ENCODE measurements around the gene PEAR1.

PEAR1 gene

DNA sequence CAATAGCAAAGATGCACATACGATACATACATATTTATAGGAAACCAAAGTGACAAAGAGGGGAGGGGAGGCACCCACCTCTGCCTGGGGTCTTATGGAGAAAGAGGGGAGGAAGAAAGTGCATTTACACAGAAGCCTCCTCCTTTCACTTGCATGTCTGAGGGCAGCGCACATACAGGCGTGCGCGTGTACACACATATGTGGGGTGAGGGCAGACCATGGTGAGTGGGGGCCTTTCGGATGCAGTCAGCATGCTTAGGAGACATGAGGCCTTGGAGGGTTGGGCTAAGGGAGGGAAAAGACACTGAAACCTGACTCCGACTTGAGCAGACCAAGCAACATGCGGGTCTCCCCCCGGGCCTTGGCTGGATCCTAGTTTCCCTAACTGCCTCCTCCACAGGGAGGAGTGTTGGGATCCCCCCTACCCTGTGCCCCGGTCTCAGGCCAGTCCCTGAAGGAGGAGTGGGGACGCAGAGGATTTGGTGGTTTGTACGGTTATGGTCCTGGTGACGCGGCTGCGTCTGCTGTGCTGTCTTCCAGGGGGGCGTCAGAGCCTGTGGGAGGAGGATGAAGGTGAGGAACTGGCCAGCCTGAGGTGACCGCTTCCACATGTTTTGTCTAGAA lies 42.1 kb downstream of the PEAR1 start:
- Mint-ChIP-seq H3K4me1 (ENCODE audit: low read depth) (peaks cover 3% of the 10 kb centered on the region), H3K27me3 (peaks cover 24% of the 10 kb centered on the region), H3K9me3 (no peaks in the 10 kb centered on the region), H3K4me3 (no peak overlapping the region), H3K36me3 (ENCODE audit: low read depth) (peaks cover 11% of the 10 kb centered on the region), H3K27ac (no peak overlapping the region)
- DNase-seq: no peak

DNA sequence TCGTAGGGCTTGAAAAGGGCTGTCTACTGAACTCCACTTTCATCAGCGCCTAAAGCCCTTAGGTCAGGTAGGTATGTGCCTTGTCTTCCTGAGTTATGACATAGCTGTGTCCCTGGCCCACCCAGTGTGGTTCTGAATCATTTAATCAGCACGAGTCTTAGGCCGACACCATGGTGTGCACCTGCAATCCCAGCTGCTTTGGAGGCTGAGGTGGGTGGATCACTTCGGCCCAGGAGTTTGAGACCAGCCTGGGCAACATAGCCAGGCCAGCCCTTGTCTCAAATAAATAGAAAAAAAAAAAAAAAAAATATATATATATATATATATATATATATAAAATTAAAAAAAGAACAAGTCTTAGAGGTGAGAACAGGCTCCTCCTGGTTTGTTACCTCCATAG lies 42.7 kb downstream of the PEAR1 start:
- Mint-ChIP-seq H3K4me3 (no peak overlapping the region), H3K9me3 (no peaks in the 10 kb centered on the region), H3K36me3 (ENCODE audit: low read depth) (peaks cover 15% of the 10 kb centered on the region), H3K27ac (no peak overlapping the region), H3K4me1 (ENCODE audit: low read depth) (peaks cover 3% of the 10 kb centered on the region), H3K27me3 (peaks cover 18% of the 10 kb centered on the region)
- DNase-seq: no peak

DNA sequence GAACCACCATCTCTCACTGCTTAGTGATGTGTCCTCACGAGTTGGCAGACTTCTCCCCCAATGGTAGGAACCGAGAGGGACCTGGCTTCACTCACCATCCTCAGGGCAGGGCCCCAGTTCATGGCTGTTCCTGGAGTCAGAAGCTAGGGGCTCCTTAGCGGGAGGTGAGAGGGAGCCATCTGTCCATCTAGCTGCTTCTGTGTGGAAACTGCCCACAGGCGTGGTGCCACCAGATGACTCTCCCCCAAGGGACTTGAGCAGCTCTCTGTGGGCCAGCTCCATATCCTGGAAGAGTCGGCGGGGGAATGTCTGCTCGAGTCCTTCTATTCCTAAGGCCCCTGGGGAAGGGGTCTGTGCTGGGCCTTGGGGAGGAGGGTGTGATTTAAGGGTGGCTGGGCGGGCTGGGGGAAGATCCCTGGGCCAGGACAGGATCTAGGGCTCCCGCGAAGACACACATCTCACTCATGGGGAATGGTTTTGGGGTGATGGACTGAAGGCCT lies 43.3 kb downstream of the PEAR1 start:
- Mint-ChIP-seq H3K4me3 (no peak overlapping the region), H3K9me3 (no peaks in the 10 kb centered on the region), H3K27me3 (peaks cover 12% of the 10 kb centered on the region), H3K36me3 (ENCODE audit: low read depth) (peaks cover 19% of the 10 kb centered on the region), H3K27ac (no peak overlapping the region), H3K4me1 (ENCODE audit: low read depth) (no peaks in the 10 kb centered on the region)
- no peak for DNase-seq

DNA sequence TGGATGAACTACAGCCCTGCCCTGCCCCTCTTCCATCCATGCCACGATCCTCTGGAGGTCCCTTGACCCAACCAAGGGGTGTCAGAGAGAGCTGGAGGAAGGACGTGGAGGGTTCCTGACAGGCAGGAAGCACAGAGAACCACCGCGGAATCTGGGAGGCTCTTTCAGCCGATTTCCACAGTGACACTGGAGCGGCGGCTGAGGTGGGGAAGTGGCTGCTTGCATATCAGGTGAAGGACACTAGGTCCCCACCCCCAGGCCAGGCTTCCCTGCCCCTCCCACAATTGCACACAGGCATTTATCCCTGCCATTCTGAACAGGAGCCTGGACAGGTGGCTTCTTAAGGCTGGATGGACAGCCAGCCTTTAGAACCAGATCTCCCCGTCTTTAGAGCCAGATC lies 44.4 kb downstream of the PEAR1 start:
- H3K36me3 Mint-ChIP-seq (ENCODE audit: low read depth): peaks cover 23% of the 10 kb centered on the region
- H3K4me3 Mint-ChIP-seq: no peak overlapping the region
- H3K9me3 Mint-ChIP-seq: no peaks in the 10 kb centered on the region
- peaks cover 3% of the 10 kb centered on the region for H3K27me3 Mint-ChIP-seq
- H3K27ac Mint-ChIP-seq: no peak overlapping the region
- no peak for DNase-seq
- H3K4me1 Mint-ChIP-seq (ENCODE audit: low read depth): no peaks in the 10 kb centered on the region

DNA sequence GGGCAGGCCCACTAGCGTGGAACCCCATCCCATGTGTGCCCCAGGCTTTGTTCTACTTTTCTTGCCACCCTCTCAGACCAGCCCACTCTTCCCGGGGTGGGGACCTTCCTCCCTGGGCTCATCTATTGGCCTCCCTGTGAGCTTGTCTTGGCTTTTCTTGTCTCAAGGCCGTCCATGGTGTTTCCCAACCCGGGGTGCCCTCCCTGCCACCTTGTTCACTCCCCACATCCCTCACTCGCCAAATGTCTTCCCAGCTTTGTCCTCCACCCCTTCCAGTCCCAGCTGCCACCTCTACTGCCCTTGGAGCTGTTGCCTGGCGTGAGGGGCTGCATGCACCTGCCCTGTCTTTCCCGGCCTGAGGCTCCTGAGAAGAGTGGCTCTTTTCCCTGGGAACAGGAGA lies 45.3 kb downstream of the PEAR1 start:
- no peaks in the 10 kb centered on the region for H3K9me3 Mint-ChIP-seq
- peaks cover 23% of the 10 kb centered on the region for H3K36me3 Mint-ChIP-seq (ENCODE audit: low read depth)
- no peaks in the 10 kb centered on the region for H3K27me3 Mint-ChIP-seq
- no peak overlapping the region for H3K27ac Mint-ChIP-seq
- H3K4me1 Mint-ChIP-seq (ENCODE audit: low read depth): no peaks in the 10 kb centered on the region
- no peak for DNase-seq
- no peak overlapping the region for H3K4me3 Mint-ChIP-seq

DNA sequence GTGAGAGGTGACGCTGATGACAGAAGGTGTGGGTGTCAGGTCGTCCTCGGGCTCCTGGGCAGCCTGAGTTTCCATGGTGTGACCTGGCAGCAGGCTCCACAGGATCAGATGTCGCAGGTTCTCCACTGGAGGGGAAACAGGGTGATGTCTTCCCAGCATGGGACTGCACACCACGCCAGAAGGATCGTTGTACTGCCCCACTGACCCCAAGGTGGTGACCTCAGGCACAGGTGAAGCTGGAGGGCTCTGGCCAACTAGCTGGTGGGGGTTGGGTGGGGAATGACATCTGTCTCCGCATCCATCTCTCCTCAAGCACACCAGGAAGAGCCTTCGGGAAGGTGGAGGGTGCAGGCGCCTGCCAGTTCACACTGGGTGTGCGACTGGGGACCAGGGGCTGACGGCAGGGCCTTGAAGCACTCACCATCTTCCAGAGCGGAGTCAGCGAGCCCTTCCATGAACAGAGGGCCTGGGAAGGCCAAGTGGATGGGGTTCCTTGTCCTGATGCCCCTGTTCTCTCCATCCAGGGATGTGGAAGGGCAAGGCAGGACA lies 46.3 kb downstream of the PEAR1 start:
- H3K36me3 Mint-ChIP-seq (ENCODE audit: low read depth): peaks cover 28% of the 10 kb centered on the region
- no peaks in the 10 kb centered on the region for H3K27me3 Mint-ChIP-seq
- H3K4me1 Mint-ChIP-seq (ENCODE audit: low read depth): no peaks in the 10 kb centered on the region
- H3K9me3 Mint-ChIP-seq: no peaks in the 10 kb centered on the region
- no peak overlapping the region for H3K4me3 Mint-ChIP-seq
- DNase-seq: no peak
- no peak overlapping the region for H3K27ac Mint-ChIP-seq

DNA sequence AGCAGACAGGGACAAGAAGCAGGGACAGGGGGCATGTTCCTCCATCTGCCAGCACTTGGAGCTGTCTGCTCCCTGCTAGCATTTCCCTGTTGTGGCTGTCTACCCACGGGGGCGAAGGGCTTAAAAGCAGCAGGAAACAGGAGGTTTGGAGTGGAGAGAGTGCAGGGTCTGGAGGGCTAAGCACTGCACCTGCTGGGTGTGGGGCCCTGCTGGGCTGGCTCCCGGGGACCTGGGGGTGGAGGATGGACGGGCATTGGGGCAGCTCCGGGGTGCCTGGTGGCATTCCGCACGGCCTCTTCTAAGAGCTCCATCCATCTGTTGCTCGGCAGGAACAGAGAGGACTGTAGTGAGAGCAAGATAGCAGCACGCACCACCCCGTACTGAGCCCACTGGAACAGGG lies 48.2 kb downstream of the PEAR1 start:
- Mint-ChIP-seq H3K9me3 (no peaks in the 10 kb centered on the region), H3K27me3 (no peaks in the 10 kb centered on the region), H3K27ac (no peak overlapping the region), H3K4me1 (ENCODE audit: low read depth) (no peaks in the 10 kb centered on the region), H3K36me3 (ENCODE audit: low read depth) (peaks cover 39% of the 10 kb centered on the region), H3K4me3 (no peak overlapping the region)
- DNase-seq: no peak

DNA sequence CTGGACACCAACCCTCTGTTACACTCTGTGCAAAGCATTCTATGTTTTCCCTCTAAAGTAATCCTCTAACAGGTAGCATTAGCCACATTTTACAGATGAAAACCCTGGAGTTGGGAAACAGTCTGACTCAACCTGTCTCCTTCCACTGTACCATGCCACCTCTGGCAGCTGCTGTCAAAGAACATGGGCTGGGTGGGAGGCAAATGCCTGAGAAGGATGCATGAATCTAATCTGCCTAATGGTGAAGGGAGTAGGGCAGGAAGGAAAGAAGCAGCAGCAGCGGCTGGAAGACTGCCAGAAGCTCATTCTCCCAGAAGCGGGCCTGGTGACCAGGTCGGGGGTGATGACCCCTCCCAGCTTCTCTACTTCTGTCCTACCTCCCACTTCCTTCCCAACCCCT lies 48.7 kb downstream of the PEAR1 start:
- Mint-ChIP-seq H3K9me3 (no peaks in the 10 kb centered on the region), H3K4me3 (no peak overlapping the region), H3K36me3 (ENCODE audit: low read depth) (peaks cover 42% of the 10 kb centered on the region), H3K27me3 (no peaks in the 10 kb centered on the region), H3K4me1 (ENCODE audit: low read depth) (no peaks in the 10 kb centered on the region), H3K27ac (no peak overlapping the region)
- DNase-seq: no peak

DNA sequence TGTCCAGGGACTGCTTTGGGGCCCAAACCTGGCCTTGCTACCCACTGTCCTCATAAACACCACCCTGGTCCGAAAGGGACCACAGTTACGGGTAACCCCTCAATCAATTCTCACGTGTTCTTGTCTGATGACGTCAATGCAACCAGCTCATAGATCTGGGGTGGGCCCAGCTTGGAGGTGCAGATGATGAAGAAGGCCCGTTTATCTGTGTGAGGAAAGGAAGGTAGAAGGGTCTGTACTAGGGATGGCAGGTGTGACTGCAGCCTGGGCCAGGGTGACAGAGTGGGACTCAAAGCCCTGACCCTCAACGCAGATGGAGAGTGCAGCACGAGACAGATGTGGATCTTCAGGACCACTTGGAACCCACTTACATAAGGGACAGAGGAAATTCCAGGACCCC lies 49.1 kb downstream of the PEAR1 start:
- DNase-seq: no peak
- Mint-ChIP-seq H3K27ac (peak overlapping the region; percentile 38), H3K36me3 (ENCODE audit: low read depth) (peaks cover 42% of the 10 kb centered on the region), H3K4me3 (no peak overlapping the region), H3K27me3 (no peaks in the 10 kb centered on the region), H3K9me3 (no peaks in the 10 kb centered on the region), H3K4me1 (ENCODE audit: low read depth) (no peaks in the 10 kb centered on the region)

DNA sequence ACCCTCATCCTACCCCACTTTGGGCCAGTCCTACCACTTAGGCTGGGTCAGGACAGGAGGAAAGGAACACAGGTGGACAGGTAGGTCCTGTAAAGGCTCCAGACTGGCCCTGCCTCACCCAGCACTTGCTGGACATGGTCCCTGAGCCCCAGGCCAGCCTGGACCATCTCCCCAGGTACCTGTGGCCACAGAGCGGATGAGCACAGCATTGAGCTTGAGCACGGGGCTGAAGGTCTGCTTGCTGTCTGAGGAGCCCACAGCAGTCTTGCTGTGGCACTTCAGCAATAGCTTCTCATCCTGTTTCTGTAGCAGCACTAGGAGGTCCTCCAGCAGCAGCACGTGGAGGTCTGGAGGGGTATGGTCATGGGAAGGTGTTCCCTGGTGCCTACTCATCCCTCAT lies 50.2 kb downstream of the PEAR1 start:
- H3K4me1 Mint-ChIP-seq (ENCODE audit: low read depth): no peaks in the 10 kb centered on the region
- DNase-seq: no peak
- no peaks in the 10 kb centered on the region for H3K27me3 Mint-ChIP-seq
- H3K36me3 Mint-ChIP-seq (ENCODE audit: low read depth): peaks cover 43% of the 10 kb centered on the region
- H3K9me3 Mint-ChIP-seq: no peaks in the 10 kb centered on the region
- no peak overlapping the region for H3K27ac Mint-ChIP-seq
- H3K4me3 Mint-ChIP-seq: no peak overlapping the region

DNA sequence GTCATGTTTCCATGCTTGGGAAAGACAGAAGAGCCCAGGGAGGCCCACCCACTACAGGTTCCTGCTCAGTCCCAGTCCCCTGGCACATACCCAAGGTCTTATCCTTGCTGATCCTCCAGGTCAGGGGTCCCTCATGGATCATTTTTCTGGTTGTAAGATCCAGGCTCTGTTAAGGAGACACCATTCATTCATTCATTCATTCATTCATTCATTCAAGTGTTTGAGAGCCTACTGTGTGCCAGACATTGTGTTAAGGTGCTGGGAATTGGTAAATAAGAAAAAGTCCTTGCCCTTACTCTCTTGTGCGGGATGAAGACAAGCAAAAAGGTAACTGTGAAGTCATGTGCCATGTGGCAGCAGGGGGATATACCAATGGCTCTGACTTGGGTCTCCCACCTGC lies 50.8 kb downstream of the PEAR1 start:
- H3K4me1 Mint-ChIP-seq (ENCODE audit: low read depth): no peaks in the 10 kb centered on the region

DNA sequence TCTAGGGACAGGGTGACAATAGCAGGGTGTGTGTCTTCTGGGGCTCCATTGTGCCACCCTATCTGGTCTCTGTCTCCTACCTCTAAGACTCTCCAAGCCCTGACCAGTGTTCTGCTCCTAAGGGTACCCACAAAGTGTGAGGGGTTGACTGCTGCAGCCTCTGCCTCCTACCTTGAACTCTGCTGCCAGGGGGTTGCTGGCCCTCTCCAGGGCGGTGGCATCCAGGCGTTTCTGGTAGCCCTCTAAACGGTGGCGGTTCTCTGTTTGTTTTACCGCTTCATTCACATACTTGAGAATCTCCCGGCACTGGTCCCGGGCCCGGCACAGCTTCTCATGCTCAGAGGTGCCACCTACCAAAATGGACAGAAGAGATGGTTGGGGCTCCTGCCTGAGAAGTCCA lies 51.3 kb downstream of the PEAR1 start:
- Mint-ChIP-seq H3K4me1 (ENCODE audit: low read depth) (no peaks in the 10 kb centered on the region), H3K27ac (no peak overlapping the region), H3K9me3 (no peaks in the 10 kb centered on the region), H3K36me3 (ENCODE audit: low read depth) (peaks cover 46% of the 10 kb centered on the region), H3K27me3 (no peaks in the 10 kb centered on the region), H3K4me3 (no peak overlapping the region)
- no peak for DNase-seq

More for the DNA sequence above, 50.8 kb downstream of the PEAR1 start:
- Mint-ChIP-seq H3K27ac (no peak overlapping the region), H3K27me3 (no peaks in the 10 kb centered on the region), H3K9me3 (no peaks in the 10 kb centered on the region), H3K36me3 (ENCODE audit: low read depth) (peaks cover 42% of the 10 kb centered on the region), H3K4me3 (no peak overlapping the region)
- no peak for DNase-seq

DNA sequence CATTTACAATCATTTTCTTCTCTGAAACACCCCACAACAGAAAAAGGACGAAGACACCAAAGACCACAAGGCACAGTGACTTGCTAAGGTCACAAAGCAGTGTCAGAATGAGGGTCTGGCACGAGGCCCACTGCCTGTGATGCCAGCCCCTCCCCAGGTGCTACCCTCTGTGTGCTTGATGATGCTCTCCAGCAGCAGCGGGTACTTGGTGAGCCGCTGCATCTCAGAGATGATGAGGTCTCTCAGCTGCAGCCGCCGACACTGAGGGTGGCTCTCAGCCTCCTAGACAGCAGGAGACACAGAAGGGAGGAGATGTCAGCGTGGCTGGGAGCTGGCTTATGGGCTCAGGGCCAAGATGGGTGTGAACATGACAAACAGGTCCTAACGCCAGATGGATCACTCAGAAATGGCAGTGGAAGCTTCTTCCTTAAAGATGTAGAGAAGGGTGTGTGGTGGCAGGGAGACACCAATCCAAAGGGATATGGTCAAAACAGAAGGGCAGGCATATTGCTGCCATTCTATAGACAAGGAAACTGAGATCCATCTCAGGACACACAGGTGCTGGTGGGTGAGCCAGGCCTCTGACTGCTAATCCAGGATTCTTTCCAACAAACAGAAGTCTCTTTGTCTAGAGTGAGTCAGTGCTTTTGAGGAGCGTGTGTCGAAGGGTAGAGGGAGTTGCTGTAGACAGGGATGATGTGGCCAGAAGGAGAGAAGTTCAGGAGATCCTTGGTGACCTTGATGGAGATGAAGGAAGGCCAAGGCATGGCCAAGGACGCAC lies 52.6 kb downstream of the PEAR1 start:
- H3K4me1 Mint-ChIP-seq (ENCODE audit: low read depth): no peaks in the 10 kb centered on the region
- H3K9me3 Mint-ChIP-seq: no peaks in the 10 kb centered on the region
- no peak overlapping the region for H3K27ac Mint-ChIP-seq
- no peak overlapping the region for H3K4me3 Mint-ChIP-seq
- no peaks in the 10 kb centered on the region for H3K27me3 Mint-ChIP-seq
- DNase-seq: no peak
- peaks cover 43% of the 10 kb centered on the region for H3K36me3 Mint-ChIP-seq (ENCODE audit: low read depth)

DNA sequence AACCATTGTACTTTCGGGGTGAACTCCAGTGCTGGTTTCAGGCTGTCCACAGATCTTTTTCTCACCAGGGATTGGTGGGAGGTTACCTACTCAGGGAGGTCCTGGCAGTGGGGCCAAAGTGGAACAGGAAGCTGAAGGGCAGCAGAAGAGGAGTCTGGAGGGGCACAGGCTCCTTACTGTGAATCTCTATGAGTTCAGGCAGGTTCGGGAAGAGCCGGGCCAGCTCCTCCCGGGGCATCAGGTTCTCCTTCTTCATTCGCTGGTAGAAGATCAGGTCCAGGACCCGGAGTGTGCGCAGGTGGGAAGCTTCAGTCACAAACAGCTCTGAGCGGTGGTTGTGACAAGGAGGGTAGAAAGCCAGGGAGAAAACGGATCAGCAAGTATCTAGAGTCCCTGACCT lies 53.6 kb downstream of the PEAR1 start:
- Mint-ChIP-seq H3K36me3 (ENCODE audit: low read depth) (peaks cover 44% of the 10 kb centered on the region), H3K4me3 (no peak overlapping the region), H3K4me1 (ENCODE audit: low read depth) (no peaks in the 10 kb centered on the region), H3K27ac (no peak overlapping the region), H3K9me3 (no peaks in the 10 kb centered on the region), H3K27me3 (no peaks in the 10 kb centered on the region)
- no peak for DNase-seq

DNA sequence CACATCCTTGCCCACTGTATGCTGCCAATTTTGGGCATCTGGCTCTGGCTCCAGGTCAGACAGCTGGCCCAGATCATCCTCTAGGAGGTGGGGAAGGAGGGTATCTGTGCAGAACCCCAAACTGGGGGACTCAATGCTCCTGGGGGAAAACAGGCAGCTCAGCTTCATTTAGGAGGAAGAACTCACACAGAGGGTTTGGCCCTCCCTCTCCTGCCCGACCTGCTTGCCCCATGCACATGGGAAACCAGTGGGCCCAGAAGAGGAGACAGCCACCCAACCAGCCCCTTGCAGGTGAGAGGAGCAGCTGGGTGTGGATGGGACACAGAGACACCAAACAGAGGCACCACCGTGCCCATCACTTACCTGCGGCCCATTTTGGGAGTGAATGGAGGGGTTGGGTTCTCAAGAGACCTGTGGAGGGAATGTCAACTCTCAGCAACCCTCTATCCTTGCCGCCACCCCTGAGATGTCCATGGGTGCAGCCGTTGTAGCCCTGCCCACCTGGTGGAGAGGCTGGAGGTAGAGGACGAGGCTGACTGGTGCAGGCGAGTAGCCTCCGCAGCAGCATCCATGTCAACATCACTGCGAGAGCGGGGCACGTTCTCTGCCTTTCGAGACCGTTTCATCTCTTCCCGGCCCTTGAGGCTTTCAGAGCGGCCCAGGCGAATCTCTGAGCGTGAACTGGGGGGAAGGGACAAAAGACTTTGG lies 54.5 kb downstream of the PEAR1 start:
- no peak overlapping the region for H3K27ac Mint-ChIP-seq
- H3K4me3 Mint-ChIP-seq: no peak overlapping the region
- no peaks in the 10 kb centered on the region for H3K4me1 Mint-ChIP-seq (ENCODE audit: low read depth)
- H3K36me3 Mint-ChIP-seq (ENCODE audit: low read depth): peaks cover 40% of the 10 kb centered on the region
- DNase-seq: no peak
- no peaks in the 10 kb centered on the region for H3K27me3 Mint-ChIP-seq
- H3K9me3 Mint-ChIP-seq: no peaks in the 10 kb centered on the region

Data from activated T-cell treated with anti-CD3 and anti-CD28 coated beads, Interleukin-2, amount 50 U/mL, for 24 hours (primary cell).